Right lobe of liver (tissue), 4 donors: ENCODE data around the gene TRAPPC2L.

ENCODE experiments used
- CTCF ChIP-seq, 4 donors: fragments of 200-600 bp in 3 of 4; fragments of 450-650 bp in 1 of 4; IDR thresholded peaks; one replicate each; pipeline versions ENCODE4 v1.5.1 to v1.8.0; 2016 to 2022; ENCODE audit warnings: antibody characterized with exemption in 4 of 4, mild to moderate bottlenecking in 2 of 4
- POLR2A ChIP-seq: fragments of 450-650 bp; IDR thresholded peaks from one replicate; pipeline ENCODE4 v1.6.1; 2017; ENCODE audit warnings: antibody characterized with exemption, mild to moderate bottlenecking
- donor health status: DM: no; HTN: no; CAD: no.
- donor health status: DM: no; HTN: no; CAD: no.
- donor health status: DM: no; HTN: yes; CAD: no.

GRCh38 chr16:88825146-88825545 lies 31.8 kb upstream of the TRAPPC2L start:
- no peak for TF ChIP-seq CTCF (IDR thresholded peaks at IDR 0.05)
- TF ChIP-seq POLR2A, result no peak
